Mesothelial cell of epicardium (in vitro differentiated cells): ENCODE data around the gene WDR36. TPM values are rescaled to one million over a fixed set of nuclear protein-coding genes. Genes with fewer than 3 reads are reported as not detected.

Experiments used
- DNase-seq, 2 experiments: peaks; one replicate each; pipeline ENCODE4 v3.0.0; 2021; ENCODE audit warnings: low spot score in 2 of 2; ENCODE audit not compliant: unreplicated experiment in 2 of 2
- H3K27ac Mint-ChIP-seq: 2 replicates; pipeline ENCODE4 v1.8.0; 2021; ENCODE audit warnings: mixed read lengths
- H3K27me3 Mint-ChIP-seq: 2 replicates; pipeline ENCODE4 v1.8.0; 2021; ENCODE audit warnings: low read depth, mixed read lengths
- H3K36me3 Mint-ChIP-seq: 2 replicates; pipeline ENCODE4 v1.8.0; 2021; ENCODE audit warnings: mixed read lengths
- H3K4me1 Mint-ChIP-seq: 2 replicates; pipeline ENCODE4 v1.8.0; 2021; ENCODE audit warnings: mixed read lengths
- H3K4me3 Mint-ChIP-seq: 2 replicates; pipeline ENCODE4 v1.8.0; 2021; ENCODE audit warnings: mild to moderate bottlenecking, moderate library complexity, mixed read lengths
- H3K9me3 Mint-ChIP-seq: 2 replicates; pipeline ENCODE4 v1.8.0; 2021; ENCODE audit warnings: mixed read lengths
- total RNA-seq: library from RNA; stranded (reverse); gene quantifications from 3 replicates; pipeline ENCODE4 v1.2.1, GENCODE V29; 2021
- TF ChIP-seq, protein P1 (sequence below): fragments of 200-600 bp; sonication (generic); IDR thresholded peaks from one replicate; pipeline ENCODE4 v1.5.0; 2021; ENCODE audit warnings: antibody characterized with exemption; ENCODE audit not compliant: unreplicated experiment

The WDR36 gene
- total RNA-seq, 1 donor from 2014 or later: 37.6 TPM

DNA sequence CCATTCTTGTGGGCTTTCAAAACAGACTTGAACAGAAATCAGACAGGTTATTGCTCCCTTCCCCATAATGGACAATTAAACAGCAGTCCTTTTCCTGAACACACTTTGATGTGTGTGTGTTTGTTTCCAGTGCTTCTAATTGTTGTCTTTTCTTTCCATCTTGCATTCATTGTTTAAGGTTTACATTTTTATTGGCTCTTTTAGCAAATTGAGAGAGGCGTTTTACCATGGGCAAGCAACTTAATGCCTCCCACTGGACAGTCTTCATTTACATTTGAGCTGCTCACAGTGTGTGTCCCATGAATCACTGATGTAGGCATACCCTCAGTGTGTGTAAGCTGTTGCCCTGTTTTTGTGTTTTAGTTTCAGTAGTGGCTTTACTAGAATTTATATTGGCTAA is 25.0 kb downstream of the WDR36 start:
- H3K9me3 Mint-ChIP-seq: no peaks in the 10 kb centered on the region
- H3K36me3 Mint-ChIP-seq: peaks cover 28% of the 10 kb centered on the region
- no peaks in the 10 kb centered on the region for H3K27me3 Mint-ChIP-seq
- no peak overlapping the region for H3K4me3 Mint-ChIP-seq
- TF ChIP-seq, protein P1, sequence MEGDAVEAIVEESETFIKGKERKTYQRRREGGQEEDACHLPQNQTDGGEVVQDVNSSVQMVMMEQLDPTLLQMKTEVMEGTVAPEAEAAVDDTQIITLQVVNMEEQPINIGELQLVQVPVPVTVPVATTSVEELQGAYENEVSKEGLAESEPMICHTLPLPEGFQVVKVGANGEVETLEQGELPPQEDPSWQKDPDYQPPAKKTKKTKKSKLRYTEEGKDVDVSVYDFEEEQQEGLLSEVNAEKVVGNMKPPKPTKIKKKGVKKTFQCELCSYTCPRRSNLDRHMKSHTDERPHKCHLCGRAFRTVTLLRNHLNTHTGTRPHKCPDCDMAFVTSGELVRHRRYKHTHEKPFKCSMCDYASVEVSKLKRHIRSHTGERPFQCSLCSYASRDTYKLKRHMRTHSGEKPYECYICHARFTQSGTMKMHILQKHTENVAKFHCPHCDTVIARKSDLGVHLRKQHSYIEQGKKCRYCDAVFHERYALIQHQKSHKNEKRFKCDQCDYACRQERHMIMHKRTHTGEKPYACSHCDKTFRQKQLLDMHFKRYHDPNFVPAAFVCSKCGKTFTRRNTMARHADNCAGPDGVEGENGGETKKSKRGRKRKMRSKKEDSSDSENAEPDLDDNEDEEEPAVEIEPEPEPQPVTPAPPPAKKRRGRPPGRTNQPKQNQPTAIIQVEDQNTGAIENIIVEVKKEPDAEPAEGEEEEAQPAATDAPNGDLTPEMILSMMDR: no peak
- H3K27ac Mint-ChIP-seq: no peak overlapping the region
- H3K4me1 Mint-ChIP-seq: no peaks in the 10 kb centered on the region
- no peak for DNase-seq

DNA sequence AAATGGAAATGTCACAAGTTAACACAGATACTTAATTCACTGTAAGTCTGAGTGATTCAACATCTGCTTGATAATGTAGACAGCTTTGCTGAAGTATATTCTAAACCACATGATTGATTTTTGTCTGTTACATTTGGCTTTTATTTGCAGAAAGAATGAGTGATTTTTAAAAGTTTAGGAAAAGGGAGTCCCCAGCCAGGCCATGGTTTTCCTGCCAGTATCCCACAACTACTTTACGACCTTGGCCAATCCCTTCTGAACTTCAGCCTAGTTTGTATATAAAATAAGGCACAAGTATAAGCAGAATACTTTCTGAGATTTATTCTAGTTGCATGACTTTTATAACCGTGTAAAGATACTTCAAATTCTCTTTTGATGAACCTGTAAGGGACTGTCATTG is 27.1 kb downstream of the WDR36 start:
- Mint-ChIP-seq H3K27me3 (no peaks in the 10 kb centered on the region), H3K27ac (no peak overlapping the region), H3K4me1 (no peaks in the 10 kb centered on the region), H3K36me3 (peaks cover 28% of the 10 kb centered on the region), H3K4me3 (no peak overlapping the region), H3K9me3 (no peaks in the 10 kb centered on the region)
- TF ChIP-seq, protein P1: no peak
- DNase-seq: no peak

DNA sequence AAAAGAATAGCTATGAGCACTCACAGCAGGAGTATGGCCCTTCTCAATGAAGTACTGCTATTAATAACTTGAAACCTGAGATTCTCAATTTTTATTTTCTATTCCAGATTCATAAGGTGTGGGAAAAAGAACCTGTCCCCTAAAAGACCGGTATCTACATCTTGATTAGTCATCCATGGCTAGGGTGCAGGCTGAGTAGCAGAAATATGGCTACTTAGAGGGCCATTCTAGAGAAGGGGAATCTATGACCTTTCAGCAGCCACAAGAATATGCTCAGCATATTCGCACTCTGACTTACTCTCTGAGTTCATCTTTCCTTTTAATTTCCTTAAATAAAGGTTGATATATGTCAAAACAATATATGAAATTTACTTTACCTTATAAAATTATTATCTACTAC is 27.7 kb downstream of the WDR36 start:
- no peaks in the 10 kb centered on the region for H3K4me1 Mint-ChIP-seq
- TF ChIP-seq, protein P1: no peak
- no peak for DNase-seq
- no peaks in the 10 kb centered on the region for H3K27me3 Mint-ChIP-seq
- no peak overlapping the region for H3K4me3 Mint-ChIP-seq
- no peak overlapping the region for H3K27ac Mint-ChIP-seq
- no peaks in the 10 kb centered on the region for H3K9me3 Mint-ChIP-seq
- H3K36me3 Mint-ChIP-seq: peaks cover 32% of the 10 kb centered on the region

DNA sequence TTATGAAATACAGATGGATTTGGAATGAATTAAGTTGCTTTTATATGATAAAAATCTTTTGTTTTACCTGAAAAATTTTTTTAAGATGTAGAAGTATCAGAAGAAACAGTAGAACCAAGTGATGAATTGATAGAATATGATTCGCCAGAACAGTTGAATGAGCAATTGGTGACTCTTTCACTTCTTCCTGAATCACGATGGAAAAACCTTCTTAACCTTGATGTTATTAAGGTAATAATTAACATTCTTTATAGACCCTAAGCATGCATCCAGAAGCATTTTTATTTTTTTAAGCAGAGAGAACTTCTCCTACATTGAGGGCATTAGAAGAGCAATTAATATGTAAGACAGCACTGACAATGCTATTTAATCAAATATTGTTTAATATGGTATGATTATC is 28.8 kb downstream of the WDR36 start:
- H3K4me3 Mint-ChIP-seq: no peak overlapping the region
- peaks cover 32% of the 10 kb centered on the region for H3K36me3 Mint-ChIP-seq
- TF ChIP-seq, protein P1: no peak
- H3K4me1 Mint-ChIP-seq: no peaks in the 10 kb centered on the region
- H3K9me3 Mint-ChIP-seq: no peaks in the 10 kb centered on the region
- no peak for DNase-seq
- no peaks in the 10 kb centered on the region for H3K27me3 Mint-ChIP-seq
- H3K27ac Mint-ChIP-seq: no peak overlapping the region

DNA sequence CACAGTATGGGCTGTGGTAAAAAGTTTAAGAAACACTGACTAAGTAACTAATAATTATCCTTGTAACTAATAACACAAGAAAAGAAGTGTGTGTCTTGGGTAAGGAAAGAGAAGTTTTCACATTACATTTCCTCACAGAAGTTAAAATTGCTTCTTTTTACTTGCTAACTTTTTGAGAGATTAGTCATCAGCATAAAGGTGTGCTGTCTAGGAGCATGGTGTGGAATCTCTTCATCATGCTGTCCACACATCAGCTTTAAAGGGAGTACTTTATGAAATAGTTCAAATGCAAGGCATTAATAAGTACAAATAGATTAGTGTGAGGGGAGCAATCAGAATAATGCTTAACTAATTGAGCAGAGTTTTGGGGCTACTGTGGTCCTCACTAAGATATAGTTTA is 29.8 kb downstream of the WDR36 start:
- no peaks in the 10 kb centered on the region for H3K9me3 Mint-ChIP-seq
- no peak overlapping the region for H3K4me3 Mint-ChIP-seq
- TF ChIP-seq, protein P1: no peak
- H3K27me3 Mint-ChIP-seq: no peaks in the 10 kb centered on the region
- peaks cover 34% of the 10 kb centered on the region for H3K36me3 Mint-ChIP-seq
- DNase-seq: no peak
- no peak overlapping the region for H3K27ac Mint-ChIP-seq
- peaks cover 10% of the 10 kb centered on the region for H3K4me1 Mint-ChIP-seq

DNA sequence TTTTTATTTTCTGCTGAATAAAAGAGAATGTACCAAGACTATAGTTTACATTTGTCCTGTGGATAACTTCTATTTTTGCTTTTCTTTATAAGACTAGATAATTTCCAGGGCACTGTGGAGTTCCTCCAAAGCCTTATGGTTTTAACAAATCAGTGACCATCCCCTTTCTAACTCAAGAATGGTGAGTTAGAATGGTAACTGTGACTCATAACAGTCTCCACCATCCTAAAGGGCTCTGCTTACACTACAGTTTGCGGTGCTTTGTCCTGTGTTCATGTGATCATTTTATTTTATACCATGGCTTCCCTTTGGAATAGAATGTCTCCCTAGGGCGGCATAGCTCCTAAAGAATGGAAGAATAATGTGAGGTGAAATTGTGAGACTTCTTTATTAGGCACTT is 30.2 kb downstream of the WDR36 start:
- Mint-ChIP-seq H3K27me3 (no peaks in the 10 kb centered on the region), H3K4me1 (peaks cover 15% of the 10 kb centered on the region), H3K27ac (no peak overlapping the region), H3K4me3 (no peak overlapping the region), H3K36me3 (peaks cover 31% of the 10 kb centered on the region), H3K9me3 (no peaks in the 10 kb centered on the region)
- DNase-seq: no peak
- TF ChIP-seq, protein P1: no peak
